Measurements from ENCODE around the gene ZNF385D.

Gene ZNF385D

GRCh38 chr3:21750831-21751391 is at the start of gene ZNF385D:
ZNF385D (minus strand) TSS chr3:21751210; CDS start chr3:21750916, 294 bp downstream.
- POLR2A ChIA-PET: no interaction called here
- DNase-seq (ENCODE audit: extremely low spot score): peak; percentile 24
- TF ChIP-seq SP1 (IDR thresholded peaks at IDR 0.05): no peak
- TF ChIP-seq CTBP1 (IDR thresholded peaks at IDR 0.05; ENCODE audit: borderline replicate concordance): no peak
- TF ChIP-seq ZNF384 (IDR thresholded peaks at IDR 0.05): no peak
- TF ChIP-seq ELF4 (IDR thresholded peaks at IDR 0.05): no peak
- TF ChIP-seq TARDBP (IDR thresholded peaks at IDR 0.05): no peak
- TF ChIP-seq HDGF (IDR thresholded peaks at IDR 0.05; ENCODE audit: borderline replicate concordance): no peak
- TF ChIP-seq SUZ12 (IDR thresholded peaks at IDR 0.05): no peak
- no peak for TF ChIP-seq L3MBTL2 (conservative IDR thresholded peaks at IDR 0.05)
- TF ChIP-seq FOXK2 (IDR thresholded peaks at IDR 0.05): no peak
- no peak for TF ChIP-seq ARNT (IDR thresholded peaks at IDR 0.05)
- CTCF ChIA-PET: interaction anchor here (0.6 kb wide), 1 partner anchor 911 kb away, joined by 3 read pairs; no protein-coding TSS in a partner anchor

DNA sequence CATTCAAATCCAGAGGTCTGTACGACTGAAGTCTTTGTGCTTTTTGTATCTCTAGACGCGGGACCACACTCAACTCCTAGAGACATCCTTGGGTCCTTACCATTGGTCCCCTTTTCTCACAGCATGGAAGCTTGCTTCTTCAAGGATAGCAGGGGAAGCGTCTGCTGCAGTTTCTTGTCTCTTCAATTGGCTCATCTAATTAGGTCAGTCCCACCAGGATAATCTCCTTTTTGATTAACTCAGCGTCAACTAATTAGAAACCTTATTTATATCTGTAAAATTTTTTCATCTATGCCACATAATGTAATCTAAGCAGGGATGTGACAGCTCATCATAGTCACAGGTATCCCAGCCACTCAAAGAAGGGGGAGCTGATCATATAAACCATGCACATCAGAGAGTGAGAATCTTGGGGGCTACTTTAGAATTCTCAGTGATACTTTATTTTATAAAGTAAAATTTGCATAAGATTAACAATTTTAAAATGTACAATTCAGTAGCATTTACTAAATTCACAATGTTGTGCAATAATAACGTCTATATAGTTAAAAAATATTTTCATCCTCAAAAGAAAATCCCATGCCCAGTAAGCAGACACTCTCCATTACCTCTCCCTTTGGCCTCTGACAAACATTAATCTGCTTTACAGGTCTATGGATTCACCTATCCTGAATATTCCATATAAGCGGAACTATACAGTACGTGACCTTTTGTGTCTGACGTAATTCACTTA is 47.5 kb upstream of the ZNF385D start:
- TF ChIP-seq L3MBTL2 (conservative IDR thresholded peaks at IDR 0.05) (no peak), SP1 (IDR thresholded peaks at IDR 0.05) (no peak), NFRKB (IDR thresholded peaks at IDR 0.05) (no peak), BHLHE40 (IDR thresholded peaks at IDR 0.05; ENCODE audit: borderline replicate concordance) (no peak), ARNT (IDR thresholded peaks at IDR 0.05) (no peak), FOXA1 (IDR thresholded peaks at IDR 0.05) (no peak), ELF4 (IDR thresholded peaks at IDR 0.05) (no peak), FOXM1 (IDR thresholded peaks at IDR 0.05; ENCODE audit: borderline replicate concordance) (no peak), HDGF (IDR thresholded peaks at IDR 0.05; ENCODE audit: borderline replicate concordance) (no peak), CTBP1 (IDR thresholded peaks at IDR 0.05; ENCODE audit: borderline replicate concordance) (no peak), TARDBP (IDR thresholded peaks at IDR 0.05) (no peak), ZNF384 (IDR thresholded peaks at IDR 0.05) (no peak), FOXK2 (IDR thresholded peaks at IDR 0.05) (no peak), SUZ12 (IDR thresholded peaks at IDR 0.05) (no peak), LEF1 (IDR thresholded peaks at IDR 0.05; ENCODE audit: borderline replicate concordance) (no peak)
- TF ChIP-seq, protein P1, sequence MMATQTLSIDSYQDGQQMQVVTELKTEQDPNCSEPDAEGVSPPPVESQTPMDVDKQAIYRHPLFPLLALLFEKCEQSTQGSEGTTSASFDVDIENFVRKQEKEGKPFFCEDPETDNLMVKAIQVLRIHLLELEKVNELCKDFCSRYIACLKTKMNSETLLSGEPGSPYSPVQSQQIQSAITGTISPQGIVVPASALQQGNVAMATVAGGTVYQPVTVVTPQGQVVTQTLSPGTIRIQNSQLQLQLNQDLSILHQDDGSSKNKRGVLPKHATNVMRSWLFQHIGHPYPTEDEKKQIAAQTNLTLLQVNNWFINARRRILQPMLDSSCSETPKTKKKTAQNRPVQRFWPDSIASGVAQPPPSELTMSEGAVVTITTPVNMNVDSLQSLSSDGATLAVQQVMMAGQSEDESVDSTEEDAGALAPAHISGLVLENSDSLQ (IDR thresholded peaks at IDR 0.05): no peak
- no peak for DNase-seq (ENCODE audit: extremely low spot score)
- ChIA-PET POLR2A (no interaction called here), CTCF (no interaction called here)

DNA sequence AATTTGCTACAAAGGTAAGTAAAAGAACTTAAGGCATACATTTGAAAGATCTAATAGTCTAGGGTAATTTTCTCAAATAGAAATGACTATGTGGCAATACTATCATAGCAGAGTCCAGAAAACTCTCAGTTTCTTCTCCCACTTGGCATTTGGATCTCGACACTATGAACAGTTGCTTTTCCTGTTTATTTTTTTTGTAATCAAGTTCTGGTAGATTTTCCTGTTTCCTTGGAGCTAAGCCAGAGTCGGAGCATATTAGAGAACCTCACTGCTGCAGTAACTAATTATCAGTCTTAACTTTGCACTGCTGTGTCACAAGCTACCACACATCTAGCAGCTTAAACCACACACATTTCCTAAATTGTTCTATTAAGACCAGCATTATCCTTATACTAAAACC is 44.9 kb upstream of the ZNF385D start:
- TF ChIP-seq SP1 (IDR thresholded peaks at IDR 0.05) (no peak), SUZ12 (IDR thresholded peaks at IDR 0.05) (no peak), NFRKB (IDR thresholded peaks at IDR 0.05) (no peak)
- CTCF ChIA-PET: no interaction called here
- POLR2A ChIA-PET: no interaction called here
- DNase-seq (ENCODE audit: extremely low spot score): no peak

GRCh38 chr3:21795152-21795837 is 44.3 kb upstream of the ZNF385D start:
- POLR2A ChIA-PET: no interaction called here
- CTCF ChIA-PET: no interaction called here

GRCh38 chr3:21794291-21794690 is 43.3 kb upstream of the ZNF385D start:
- TF ChIP-seq FOXK2 (IDR thresholded peaks at IDR 0.05) (no peak), NFRKB (IDR thresholded peaks at IDR 0.05) (no peak), LEF1 (IDR thresholded peaks at IDR 0.05; ENCODE audit: borderline replicate concordance) (no peak), ZNF384 (IDR thresholded peaks at IDR 0.05) (no peak), SP1 (IDR thresholded peaks at IDR 0.05) (no peak), BHLHE40 (IDR thresholded peaks at IDR 0.05; ENCODE audit: borderline replicate concordance) (no peak), FOXA1 (IDR thresholded peaks at IDR 0.05) (no peak), TARDBP (IDR thresholded peaks at IDR 0.05) (no peak), L3MBTL2 (conservative IDR thresholded peaks at IDR 0.05) (no peak), ELF4 (IDR thresholded peaks at IDR 0.05) (no peak), FOXM1 (IDR thresholded peaks at IDR 0.05; ENCODE audit: borderline replicate concordance) (no peak), SUZ12 (IDR thresholded peaks at IDR 0.05) (no peak), HDGF (IDR thresholded peaks at IDR 0.05; ENCODE audit: borderline replicate concordance) (no peak), CTBP1 (IDR thresholded peaks at IDR 0.05; ENCODE audit: borderline replicate concordance) (no peak), ARNT (IDR thresholded peaks at IDR 0.05) (no peak)
- TF ChIP-seq, protein P1 (IDR thresholded peaks at IDR 0.05): no peak
- ChIA-PET POLR2A (no interaction called here), CTCF (interaction anchor here (0.6 kb wide), 1 partner anchor 1764 kb away, joined by 3 read pairs; no protein-coding TSS in a partner anchor)
- no peak for DNase-seq (ENCODE audit: extremely low spot score)

More at GRCh38 chr3:21795152-21795837, 44.3 kb upstream of the ZNF385D start:
- TF ChIP-seq FOXM1 (IDR thresholded peaks at IDR 0.05; ENCODE audit: borderline replicate concordance): no peak
- TF ChIP-seq L3MBTL2 (conservative IDR thresholded peaks at IDR 0.05): no peak
- TF ChIP-seq TARDBP (IDR thresholded peaks at IDR 0.05): no peak
- no peak for TF ChIP-seq LEF1 (IDR thresholded peaks at IDR 0.05; ENCODE audit: borderline replicate concordance)
- no peak for TF ChIP-seq FOXK2 (IDR thresholded peaks at IDR 0.05)
- TF ChIP-seq SUZ12 (IDR thresholded peaks at IDR 0.05): no peak
- TF ChIP-seq ARNT (IDR thresholded peaks at IDR 0.05): no peak
- no peak for TF ChIP-seq FOXA1 (IDR thresholded peaks at IDR 0.05)
- TF ChIP-seq, protein P1 (IDR thresholded peaks at IDR 0.05): no peak
- TF ChIP-seq HDGF (IDR thresholded peaks at IDR 0.05; ENCODE audit: borderline replicate concordance): no peak
- TF ChIP-seq BHLHE40 (IDR thresholded peaks at IDR 0.05; ENCODE audit: borderline replicate concordance): no peak
- DNase-seq (ENCODE audit: extremely low spot score): no peak
